HG02840 (cell line): ENCODE data around the gene OR13J1.
"Not testable (repeated sequence)": the region's sequence is repeated elsewhere in the genome, so short reads cannot be mapped to it uniquely, and the experiment has no call there.

Experiments
- ATAC-seq: cut with Tn5 transposase; IDR thresholded peaks from one replicate; pipeline ENCODE4 v1.9.1; 2021; ENCODE audit warnings: mild to moderate bottlenecking, moderate library complexity, moderate number of reproducible peaks; ENCODE audit not compliant: unreplicated experiment, low FRiP score

Gene OR13J1, protein sequence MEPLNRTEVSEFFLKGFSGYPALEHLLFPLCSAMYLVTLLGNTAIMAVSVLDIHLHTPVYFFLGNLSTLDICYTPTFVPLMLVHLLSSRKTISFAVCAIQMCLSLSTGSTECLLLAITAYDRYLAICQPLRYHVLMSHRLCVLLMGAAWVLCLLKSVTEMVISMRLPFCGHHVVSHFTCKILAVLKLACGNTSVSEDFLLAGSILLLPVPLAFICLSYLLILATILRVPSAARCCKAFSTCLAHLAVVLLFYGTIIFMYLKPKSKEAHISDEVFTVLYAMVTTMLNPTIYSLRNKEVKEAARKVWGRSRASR

GRCh38 chr9:35870351-35870923, at the start of gene OR13J1:
OR13J1 (minus strand) TSS chr9:35870401; CDS start chr9:35870401, 0 bp downstream.
- ATAC-seq, result no peak

DNA sequence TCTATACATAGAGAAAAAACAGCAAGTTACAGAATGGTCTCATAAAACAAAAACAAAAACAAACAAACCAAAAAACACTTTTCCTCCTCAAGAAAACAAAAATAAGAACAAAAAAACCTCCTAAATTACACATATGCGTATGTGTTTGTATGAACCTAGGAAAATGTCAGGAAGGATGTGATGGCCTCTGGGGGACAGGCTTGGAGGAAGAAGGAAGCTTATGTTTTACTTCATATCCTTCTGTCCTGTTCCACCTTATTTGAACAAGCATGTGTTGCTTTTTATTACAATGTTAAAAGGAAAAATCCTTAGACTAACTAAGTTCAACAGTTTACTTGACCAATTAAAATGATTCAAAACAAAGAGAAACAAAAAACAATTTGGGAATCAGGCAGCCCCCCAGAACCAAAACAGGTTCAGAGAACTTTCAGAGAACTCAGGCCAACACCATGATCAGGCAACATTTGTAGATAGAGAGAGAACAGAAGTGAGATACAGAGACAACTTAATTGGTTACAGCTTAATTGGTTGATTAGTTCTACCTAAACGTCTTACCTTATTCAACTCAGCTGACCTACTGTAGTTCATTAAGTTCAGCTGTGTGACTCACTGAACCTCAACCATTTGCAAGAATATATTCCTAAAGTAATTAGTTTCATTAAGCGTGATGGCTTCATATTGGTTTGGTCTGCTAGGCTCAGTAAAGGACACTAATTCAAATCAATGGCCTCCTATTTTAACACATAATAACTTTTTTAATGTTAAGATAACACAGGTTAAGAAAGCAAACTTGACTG, 49.2 kb upstream of the OR13J1 start:
- no peak for ATAC-seq

- no peak for ATAC-seq
Observed at GRCh38 chr9:35918780-35919179, 48.6 kb upstream of the OR13J1 start.

DNA sequence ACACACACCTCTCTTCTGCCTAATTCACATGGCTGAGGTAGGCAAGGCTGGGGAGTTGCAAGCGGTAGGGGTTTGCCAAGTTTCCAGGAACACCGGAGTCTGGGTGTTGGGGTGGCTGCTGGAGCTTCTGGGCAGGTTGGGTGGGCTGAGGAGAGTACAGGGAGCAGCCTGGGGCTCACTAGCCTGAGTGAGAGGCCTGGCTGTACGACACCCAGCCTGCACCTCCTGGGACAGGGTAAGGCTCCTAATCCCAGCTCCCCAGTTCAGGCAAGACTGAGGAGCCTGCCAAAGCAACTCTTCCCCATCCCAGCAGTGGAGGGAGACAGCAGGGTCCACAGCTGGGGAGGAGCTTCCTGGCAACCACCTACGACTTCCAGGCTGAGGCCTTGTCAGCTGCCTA, 47.1 kb upstream of the OR13J1 start:
- no peak for ATAC-seq

- no peak for ATAC-seq
Observed at GRCh38 chr9:35915681-35916294, 45.6 kb upstream of the OR13J1 start.

- no peak for ATAC-seq
Observed at GRCh38 chr9:35914301-35914807, 44.2 kb upstream of the OR13J1 start.

DNA sequence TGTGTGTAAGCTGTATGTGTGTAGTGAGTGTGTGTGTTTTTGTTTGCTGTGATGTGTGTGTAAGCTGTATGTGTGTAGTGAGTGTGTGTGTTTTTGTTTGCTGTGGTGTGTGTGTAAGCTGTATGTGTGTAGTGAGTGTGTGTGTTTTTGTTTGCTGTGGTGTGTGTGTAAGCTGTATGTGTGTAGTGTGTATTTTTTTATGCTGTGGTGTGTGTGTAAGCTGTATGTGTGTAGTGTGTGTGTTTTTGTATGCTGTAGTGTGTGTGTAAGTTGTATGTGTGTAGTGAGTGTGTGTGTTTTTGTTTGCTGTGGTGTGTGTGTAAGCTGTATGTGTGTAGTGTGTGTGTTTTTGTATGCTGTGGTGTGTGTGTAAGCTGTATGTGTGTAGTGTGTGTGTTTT, 43.2 kb upstream of the OR13J1 start:
- ATAC-seq, result not testable (repeated sequence)

GRCh38 chr9:35912791-35913400, 42.7 kb upstream of the OR13J1 start:
- ATAC-seq, result no peak

DNA sequence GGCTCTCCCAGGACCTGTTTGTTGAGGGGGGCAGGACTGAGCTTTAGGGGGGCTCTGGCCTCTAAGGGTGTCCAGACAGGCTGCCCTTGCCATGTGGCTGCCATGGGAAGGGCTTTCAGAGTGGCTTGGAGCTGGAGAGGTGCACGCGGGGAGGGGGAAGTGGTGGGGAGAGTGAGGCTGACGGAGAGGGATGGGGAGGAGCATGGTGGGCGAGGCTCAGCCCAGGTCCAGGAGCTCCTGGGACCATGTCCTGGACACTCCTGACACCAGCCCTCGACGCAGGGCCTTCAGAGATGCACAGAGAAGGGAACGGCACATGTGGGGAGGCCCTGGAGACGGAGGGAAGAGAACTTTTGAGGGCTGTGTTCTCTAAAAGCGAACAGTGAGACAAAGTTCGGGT, 41.5 kb upstream of the OR13J1 start:
- ATAC-seq, result no peak

- ATAC-seq, result no peak
Observed at GRCh38 chr9:35910613-35911359, 40.6 kb upstream of the OR13J1 start.

DNA sequence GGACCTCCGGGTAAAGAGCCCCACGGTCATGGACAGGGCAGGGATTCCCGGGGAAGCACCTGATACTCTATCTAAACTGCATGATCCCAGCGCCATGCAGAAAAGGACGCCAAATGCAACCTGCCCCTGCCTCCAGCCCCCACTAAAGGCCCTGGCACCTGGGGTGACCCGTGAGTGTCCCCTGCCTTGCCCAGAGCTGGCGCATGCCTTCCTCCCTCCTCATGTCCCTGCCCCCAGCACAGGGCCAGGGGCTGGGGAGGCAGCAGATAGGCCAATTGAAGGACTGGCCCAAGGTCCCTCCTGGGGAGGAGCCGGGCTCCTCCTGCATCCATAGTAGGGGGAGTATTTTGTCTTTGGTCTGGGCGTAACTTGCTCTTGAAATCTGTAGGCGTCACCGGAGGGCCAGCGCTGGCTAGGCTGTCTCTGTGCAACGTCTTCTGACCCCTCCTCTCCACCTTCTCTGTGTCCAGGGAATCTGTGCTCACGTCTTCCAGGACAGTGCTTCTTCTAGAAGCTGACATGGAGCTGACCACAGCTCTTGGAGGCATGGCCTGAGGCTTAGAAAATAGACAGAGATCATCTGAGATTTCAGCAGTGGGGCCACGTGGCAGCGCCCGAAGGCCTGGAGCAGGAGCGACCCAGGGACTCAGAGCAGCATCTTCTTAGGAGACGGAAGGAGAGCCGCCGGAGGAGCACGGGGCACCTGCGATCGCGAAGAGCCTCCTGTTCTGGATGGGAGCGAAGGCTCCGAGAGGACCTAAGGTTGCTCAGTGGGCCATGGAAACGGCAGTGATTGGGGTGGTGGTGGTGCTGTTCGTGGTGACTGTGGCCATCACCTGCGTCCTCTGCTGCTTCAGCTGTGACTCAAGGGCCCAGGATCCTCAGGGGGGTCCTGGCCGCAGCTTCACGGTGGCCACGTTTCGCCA, 39.7 kb upstream of the OR13J1 start:
- no peak for ATAC-seq

DNA sequence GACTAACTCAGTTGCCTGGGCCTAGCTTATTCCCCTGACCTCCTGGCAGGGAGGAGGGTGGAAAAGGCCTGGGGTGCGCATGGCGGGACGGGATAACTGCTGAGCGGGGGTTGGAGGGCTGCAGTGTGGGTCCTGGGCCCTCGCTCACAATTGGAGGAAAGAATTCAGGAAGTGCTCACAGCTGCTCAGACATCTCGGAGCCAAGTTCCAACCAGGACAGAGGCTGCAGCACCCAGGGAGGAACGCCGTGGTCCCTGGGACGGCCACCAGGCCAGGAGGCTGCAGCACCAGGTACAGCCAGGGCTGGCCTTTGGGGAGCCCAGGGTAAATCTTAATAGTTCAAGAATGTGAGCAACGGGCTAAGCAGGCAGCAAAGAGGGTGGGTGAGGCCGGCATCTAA, 39.1 kb upstream of the OR13J1 start, which contains the start of gene SPAAR:
TSS of gene SPAAR (plus strand) at position 217 of the 400 bp plus-strand sequence. CDS start 974 bp downstream, outside the sequence.
- no peak for ATAC-seq

- no peak for ATAC-seq
Observed at GRCh38 chr9:35908504-35909125, 38.4 kb upstream of the OR13J1 start.

GRCh38 chr9:35907711-35908503, 37.7 kb upstream of the OR13J1 start:
- ATAC-seq, result no peak

GRCh38 chr9:35906923-35907699, 36.9 kb upstream of the OR13J1 start:
- ATAC-seq, result no peak

GRCh38 chr9:35905912-35906679, 35.9 kb upstream of the OR13J1 start, which contains the start of gene HRCT1:
HRCT1 (plus strand) TSS chr9:35906202; CDS start chr9:35906288, 86 bp downstream.
- no peak for ATAC-seq
